Neuronal stem cell (in vitro differentiated cells): ENCODE data around the gene ZDHHC11.
A peak's percentile ranks its signal among the peaks of the same experiment; 100 is the strongest.

Experiments
- DNase-seq: peaks from one replicate; pipeline ENCODE4 v3.0.0-alpha.2; 2013; ENCODE audit warnings: low spot score
- H2AFZ ChIP-seq: one replicate; pipeline ENCODE4 v1.6.1; 2013; ENCODE audit warnings: mild to moderate bottlenecking, low read length, inconsistent platforms
- H2AK5ac ChIP-seq: 2 replicates; pipeline ENCODE4 v1.6.1; 2013; ENCODE audit warnings: low read depth, mild to moderate bottlenecking, inconsistent platforms, low read length, moderate library complexity, mixed read lengths
- H2BK120ac ChIP-seq: 2 replicates; pipeline ENCODE4 v1.6.1; 2013; ENCODE audit warnings: low read depth, mild to moderate bottlenecking, inconsistent platforms, low read length, moderate library complexity, mixed read lengths
- H2BK12ac ChIP-seq: one replicate; pipeline ENCODE4 v1.6.1; 2013; ENCODE audit warnings: low read length, inconsistent platforms
- H2BK15ac ChIP-seq: 2 replicates; pipeline ENCODE4 v1.6.1; 2013; ENCODE audit warnings: mild to moderate bottlenecking, low read length, inconsistent platforms, mixed read lengths
- H2BK5ac ChIP-seq: one replicate; pipeline ENCODE4 v1.6.1; 2013; ENCODE audit warnings: inconsistent platforms, mild to moderate bottlenecking, low read length, moderate library complexity
- H3K14ac ChIP-seq: one replicate; pipeline ENCODE4 v1.6.1; 2013; ENCODE audit warnings: low read length, inconsistent platforms
- H3K18ac ChIP-seq: 2 replicates; pipeline ENCODE4 v1.6.1; 2013; ENCODE audit warnings: low read length, inconsistent platforms
- H3K23ac ChIP-seq: 2 replicates; pipeline ENCODE4 v1.6.1; 2013; ENCODE audit warnings: low read depth, mild to moderate bottlenecking, mixed read lengths, low read length, inconsistent platforms; ENCODE audit not compliant: poor library complexity
- H3K27ac ChIP-seq: replicated peaks from 3 replicates; pipeline ENCODE4 v1.5.1; 2013; ENCODE audit warnings: low read length, inconsistent platforms
- H3K27me3 ChIP-seq, 3 experiments: 2 replicates each; pipeline ENCODE4 v1.6.1; 2013; ENCODE audit warnings: low read length in 3 of 3, mild to moderate bottlenecking in 2 of 3, inconsistent platforms in 1 of 3, low read depth in 1 of 3, mixed read lengths in 1 of 3, moderate library complexity in 1 of 3; ENCODE audit not compliant: control insufficient read depth in 3 of 3, insufficient read depth in 3 of 3
- H3K36me3 ChIP-seq, 2 donors: replicated peaks in 1 of 2; 2 replicates each; pipeline ENCODE4 v1.6.1; 2013; ENCODE audit warnings: low read length in 2 of 2; ENCODE audit not compliant: control insufficient read depth in 2 of 2, insufficient read depth in 2 of 2
- H3K4ac ChIP-seq: 2 replicates; pipeline ENCODE4 v1.6.1; 2013; ENCODE audit warnings: inconsistent platforms, mild to moderate bottlenecking, low read length, moderate library complexity
- H3K4me1 ChIP-seq, 2 donors: 1 replicate in 1 of 2; 2 replicates in 1 of 2; pipeline ENCODE4 v1.6.1; 2013; ENCODE audit warnings: low read length in 2 of 2, low read depth in 1 of 2; ENCODE audit not compliant: control insufficient read depth in 2 of 2, insufficient read depth in 1 of 2
- H3K4me2 ChIP-seq: one replicate; pipeline ENCODE4 v1.6.1; 2013; ENCODE audit warnings: mild to moderate bottlenecking, low read length, inconsistent platforms; ENCODE audit not compliant: insufficient read depth, poor library complexity, severe bottlenecking
- H3K4me3 ChIP-seq, 2 donors: 2 replicates each; pipeline ENCODE4 v1.5.1; 2013; ENCODE audit warnings: low read length in 2 of 2, mild to moderate bottlenecking in 2 of 2, inconsistent platforms in 1 of 2, moderate library complexity in 1 of 2
- H3K79me1 ChIP-seq: one replicate; pipeline ENCODE4 v1.6.1; 2013; ENCODE audit warnings: low read depth, mild to moderate bottlenecking, inconsistent platforms, low read length, moderate library complexity
- H3K9ac ChIP-seq: one replicate; pipeline ENCODE4 v1.6.1; 2013; ENCODE audit warnings: mild to moderate bottlenecking, low read depth, low read length, inconsistent platforms; ENCODE audit not compliant: poor library complexity
- H3K9me3 ChIP-seq, 2 donors: replicated peaks in 1 of 2; 2 replicates each; pipeline versions ENCODE3 to v1.6.1; 2013; ENCODE audit warnings: low read length in 2 of 2, mild to moderate bottlenecking in 2 of 2, inconsistent platforms in 1 of 2, low read depth in 1 of 2, mixed read lengths in 1 of 2, moderate library complexity in 1 of 2; ENCODE audit not compliant: control insufficient read depth in 2 of 2, insufficient read depth in 1 of 2
- H4K8ac ChIP-seq: one replicate; pipeline ENCODE4 v1.6.1; 2013; ENCODE audit warnings: low read depth, mild to moderate bottlenecking, inconsistent platforms, low read length, moderate library complexity
- H4K91ac ChIP-seq: one replicate; pipeline ENCODE4 v1.6.1; 2013; ENCODE audit warnings: low read length, low read depth, mild to moderate bottlenecking, inconsistent platforms; ENCODE audit not compliant: poor library complexity
- WGBS, 2 donors: extraction: QIAGEN DNeasy Blood & Tissue Kit; methylation state at CpG; one replicate each; pipeline ENCODE4 v1.1.7; 2013; ENCODE audit warnings: missing lambda C conversion rate in 2 of 2, mixed read lengths in 1 of 2; ENCODE audit not compliant: insufficient read length in 2 of 2, insufficient replicate concordance in 1 of 2; ENCODE audit errors: extremely low coverage in 2 of 2; 5-methylcytosine and 5-hydroxymethylcytosine counted together

Gene ZDHHC11

DNA sequence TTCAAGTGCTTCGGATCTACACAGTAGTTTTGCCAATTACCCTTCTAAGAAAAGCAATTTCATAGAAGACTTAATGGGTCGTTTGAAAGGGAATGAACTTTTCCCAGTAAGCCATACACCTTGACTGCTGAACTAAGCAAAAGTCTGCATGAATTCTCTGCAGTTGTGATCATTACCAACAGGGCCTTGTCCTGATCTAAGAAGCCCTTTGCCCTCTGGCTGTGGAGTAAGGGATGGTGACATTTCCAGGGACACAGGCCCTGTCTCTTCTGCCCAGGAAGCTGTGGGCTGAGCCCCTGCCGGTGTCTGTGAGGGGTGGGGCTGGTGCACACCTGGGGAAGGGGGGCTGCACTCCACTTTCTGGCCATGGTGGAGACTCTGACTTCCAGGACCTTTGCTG is 30.5 kb downstream of the ZDHHC11 start:
- no peaks in the 10 kb centered on the region for H3K9me3 ChIP-seq
- H3K79me1 ChIP-seq: no peaks in the 10 kb centered on the region
- no peak overlapping the region for H2AK5ac ChIP-seq
- no peak overlapping the region for H3K23ac ChIP-seq
- no peak overlapping the region for H3K4me2 ChIP-seq
- H3K18ac ChIP-seq: no peak overlapping the region
- no peak overlapping the region for H3K4ac ChIP-seq
- H2BK5ac ChIP-seq: no peak overlapping the region
- no peaks in the 10 kb centered on the region for H3K27me3 ChIP-seq
- no CpG with 5 or more reads among the region's 3 CpGs for WGBS, 2 donors
- no peak overlapping the region for H3K27ac ChIP-seq
- H2BK15ac ChIP-seq: no peak overlapping the region
- no peak overlapping the region for H3K9ac ChIP-seq
- no peaks in the 10 kb centered on the region for H3K4me1 ChIP-seq
- no peak for DNase-seq
- no peak overlapping the region for H4K91ac ChIP-seq
- H2BK120ac ChIP-seq: no peak overlapping the region
- no peak overlapping the region for H2BK12ac ChIP-seq
- no peak overlapping the region for H4K8ac ChIP-seq
- H3K4me3 ChIP-seq: peak overlapping the region in 1 of 2 donors; percentile 54
- no peak overlapping the region for H2AFZ ChIP-seq
- no peak overlapping the region for H3K14ac ChIP-seq
- H3K36me3 ChIP-seq: peaks cover 6 to 38% of the 10 kb centered on the region in 2 donors

DNA sequence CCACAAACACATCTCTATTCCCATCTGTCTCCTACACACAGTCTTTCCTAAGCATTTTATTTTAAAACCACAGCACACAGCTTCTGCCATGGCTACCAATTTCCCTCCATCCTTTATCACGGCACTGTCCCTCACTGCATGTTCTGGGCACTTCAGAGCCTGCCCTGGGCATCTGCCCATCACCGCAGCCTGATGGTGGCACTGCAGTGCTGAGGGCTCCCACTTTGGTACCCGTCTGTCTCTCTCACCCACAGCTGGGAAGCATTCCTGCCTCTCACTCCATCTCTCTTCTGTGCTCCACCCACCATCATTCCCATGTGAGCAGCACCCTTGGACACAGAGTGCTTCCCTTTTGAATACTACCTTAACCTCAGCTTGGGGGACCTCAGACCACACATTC is 31.7 kb downstream of the ZDHHC11 start:
- Histone ChIP-seq H2BK15ac (no peak overlapping the region), H2BK5ac (no peak overlapping the region), H4K91ac (no peak overlapping the region), H3K23ac (no peak overlapping the region), H3K36me3 (peaks cover 6 to 31% of the 10 kb centered on the region in 2 donors), H3K14ac (no peak overlapping the region), H2AFZ (no peak overlapping the region), H3K9ac (no peak overlapping the region), H2AK5ac (no peak overlapping the region), H2BK120ac (no peak overlapping the region), H3K9me3 (no peaks in the 10 kb centered on the region), H3K4me3 (no peak overlapping the region), H3K4me2 (no peak overlapping the region), H3K79me1 (no peaks in the 10 kb centered on the region), H3K4me1 (no peaks in the 10 kb centered on the region), H3K27ac (no peak overlapping the region), H3K4ac (no peak overlapping the region), H2BK12ac (no peak overlapping the region), H3K18ac (no peak overlapping the region), H4K8ac (no peak overlapping the region), H3K27me3 (no peaks in the 10 kb centered on the region)
- no CpG with 5 or more reads among the region's 3 CpGs for WGBS, 2 donors
- no peak for DNase-seq

DNA sequence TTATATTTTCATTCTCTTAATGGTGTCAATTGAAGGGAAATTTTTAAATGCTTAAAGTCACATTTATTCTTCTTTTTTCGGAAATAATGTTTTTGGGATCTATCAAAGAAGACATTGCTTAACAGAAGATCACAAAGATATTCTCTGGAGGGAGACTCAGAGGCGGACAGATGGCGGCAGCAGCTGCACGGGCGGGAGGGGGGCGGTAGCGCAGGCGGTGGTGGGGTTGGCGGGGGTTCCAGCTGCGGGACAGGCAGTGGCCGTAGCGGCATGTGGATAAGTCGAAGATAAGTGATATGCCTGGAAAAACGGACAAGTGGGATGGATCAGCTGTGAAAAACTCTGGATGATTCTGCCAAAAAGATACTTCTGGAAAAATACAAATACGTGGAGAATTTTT is 34.6 kb downstream of the ZDHHC11 start:
- Histone ChIP-seq H3K27ac (no peak overlapping the region), H3K4me3 (no peak overlapping the region), H3K4ac (no peak overlapping the region), H3K79me1 (no peaks in the 10 kb centered on the region), H3K36me3 (peaks cover 5 to 18% of the 10 kb centered on the region in 2 donors), H3K27me3 (no peaks in the 10 kb centered on the region), H3K4me1 (no peaks in the 10 kb centered on the region), H3K4me2 (no peak overlapping the region), H3K14ac (no peak overlapping the region), H2AK5ac (no peak overlapping the region), H3K9me3 (no peaks in the 10 kb centered on the region), H3K23ac (no peak overlapping the region), H3K9ac (no peak overlapping the region), H2BK120ac (no peak overlapping the region), H4K8ac (no peak overlapping the region), H4K91ac (no peak overlapping the region), H2BK15ac (no peak overlapping the region), H3K18ac (no peak overlapping the region), H2BK12ac (no peak overlapping the region), H2AFZ (no peak overlapping the region), H2BK5ac (no peak overlapping the region)
- DNase-seq: no peak
- WGBS, 2 donors: no CpG with 5 or more reads among the region's 15 CpGs

DNA sequence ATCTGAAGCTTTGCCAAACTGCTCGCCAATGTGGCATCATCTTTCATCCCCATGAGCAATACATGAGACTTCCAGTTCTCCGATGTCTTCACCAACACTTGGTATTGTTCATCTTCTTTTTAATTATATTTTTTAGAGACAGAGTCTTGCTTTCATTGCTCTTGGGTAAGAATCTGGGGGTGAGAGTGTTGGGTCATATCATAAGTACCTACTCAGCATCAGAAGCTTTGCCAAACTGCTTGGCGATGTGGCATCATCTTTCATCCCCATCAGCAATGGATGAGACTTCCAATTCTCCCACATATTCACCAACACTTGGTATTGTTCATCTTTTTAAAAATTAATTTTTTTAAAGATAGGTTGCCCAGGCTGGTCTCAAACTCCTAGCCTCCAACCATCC is 35.3 kb downstream of the ZDHHC11 start:
- no CpG with 5 or more reads among the region's 3 CpGs for WGBS, 2 donors
- Histone ChIP-seq H2BK12ac (no peak overlapping the region), H2BK15ac (no peak overlapping the region), H3K9me3 (no peaks in the 10 kb centered on the region), H3K23ac (no peak overlapping the region), H3K18ac (no peak overlapping the region), H2AK5ac (no peak overlapping the region), H3K4me3 (no peak overlapping the region), H3K27me3 (no peaks in the 10 kb centered on the region), H2BK5ac (no peak overlapping the region), H3K36me3 (peaks cover 3 to 14% of the 10 kb centered on the region in 2 donors), H3K79me1 (no peaks in the 10 kb centered on the region), H3K14ac (no peak overlapping the region), H3K4me1 (no peaks in the 10 kb centered on the region), H2BK120ac (no peak overlapping the region), H4K8ac (no peak overlapping the region), H4K91ac (no peak overlapping the region), H3K4ac (no peak overlapping the region), H2AFZ (no peak overlapping the region), H3K9ac (no peak overlapping the region), H3K27ac (no peak overlapping the region), H3K4me2 (no peak overlapping the region)
- no peak for DNase-seq
